H1 (cell line): ENCODE results near the gene MYOT. TPM values are rescaled to one million over a fixed set of nuclear protein-coding genes. Genes with fewer than 3 reads are reported as not detected.

ENCODE experiments used
- SUZ12 ChIP-seq: fragments of 200-600 bp; sonication (generic); IDR thresholded peaks from 2 replicates; pipeline ENCODE4 v1.6.1; 2012; ENCODE audit warnings: mild to moderate bottlenecking, inconsistent platforms, low read length, moderate library complexity, mixed read lengths
- polyA plus RNA-seq, 7 experiments: library from polyadenylated mRNA; depleted of rRNA in 3 of 7; stranded (reverse) in 5 of 7; unstranded in 2 of 7; fragments of >200 nt in 5 of 7; fragments of 200-250 nt in 2 of 7; gene quantifications; 1 replicate in 5 of 7; 2 replicates in 1 of 7; 4 replicates in 1 of 7; pipeline versions ENCODE4 v1.2.1 to v1.2.3, GENCODE V29; 2011 to 2013; ENCODE audit warnings: missing spikeins in 2 of 7, mixed read lengths in 2 of 7
- total RNA-seq: library from RNA; stranded (reverse); fragmentation: NEBNext Ultra II Directional; extraction: Animal tissue kit (Norgen Biotek cat#: 25700); gene quantifications from 2 replicates; pipeline ENCODE4 v1.2.1, GENCODE V29; 2021

MYOT gene
- total and polyA plus RNA-seq, 2 of the 8 experiments (the other 6 are each of a cell fraction or from before 2014, with no cell fraction given), result not detected

- TF ChIP-seq SUZ12, result no peak
- TF ChIP-seq, all 59 proteins: peak for 0
These were observed 36.6 kb upstream of the MYOT start (continued) for GRCh38 chr5:137831105-137831504.
